Stimulated activated naive CD8-positive, alpha-beta T cell treated with anti-CD3 and anti-CD28 coated beads, Interleukin-15, amount 100 ng/mL, for 72 hours (primary cell): ENCODE results near the gene ADPGK.
A peak's percentile ranks its signal among the peaks of the same experiment; 100 is the strongest.

ENCODE experiments used
- ATAC-seq: fragments of 150-1000 bp; cut with Tn5 transposase; 2 replicates; pipeline ENCODE4 v1.10.0; 2021; ENCODE audit warnings: mild to moderate bottlenecking, moderate library complexity
- DNase-seq, 2 donors: peaks; one replicate each; pipeline ENCODE4 v3.0.0; 2021 to 2022
- H3K27ac Mint-ChIP-seq, 2 donors: one replicate each; pipeline ENCODE4 v1.8.0; 2022; ENCODE audit warnings: mild to moderate bottlenecking in 2 of 2, mixed read lengths in 2 of 2, moderate library complexity in 2 of 2
- H3K27me3 Mint-ChIP-seq: one replicate; pipeline ENCODE4 v1.8.0; 2022; ENCODE audit warnings: mixed read lengths
- H3K4me1 Mint-ChIP-seq: one replicate; pipeline ENCODE4 v1.8.0; 2022; ENCODE audit warnings: mild to moderate bottlenecking, mixed read lengths
- H3K4me3 Mint-ChIP-seq, 2 donors: one replicate each; pipeline ENCODE4 v1.8.0; 2022; ENCODE audit warnings: mild to moderate bottlenecking in 2 of 2, mixed read lengths in 2 of 2, moderate library complexity in 1 of 2
- H3K9me3 Mint-ChIP-seq, 2 donors: one replicate each; pipeline ENCODE4 v1.8.0; 2022; ENCODE audit warnings: mixed read lengths in 2 of 2

The ADPGK gene

GRCh38 chr15:72781631-72782030, 1.9 kb downstream of the ADPGK start:
- no peak for DNase-seq
- H3K4me3 Mint-ChIP-seq = peak overlapping the region; percentile 63 to 86
- no peaks in the 10 kb centered on the region for H3K9me3 Mint-ChIP-seq
- peaks cover 54% of the 10 kb centered on the region for H3K4me1 Mint-ChIP-seq
- no peak for ATAC-seq
- no peaks in the 10 kb centered on the region for H3K27me3 Mint-ChIP-seq
- no peak overlapping the region for H3K27ac Mint-ChIP-seq

GRCh38 chr15:72778796-72779195, 4.8 kb downstream of the ADPGK start:
- Mint-ChIP-seq H3K27me3 (no peaks in the 10 kb centered on the region), H3K27ac (peak overlapping the region in 1 of 2 donors; percentile 57), H3K4me1 (peaks cover 38% of the 10 kb centered on the region), H3K9me3 (no peaks in the 10 kb centered on the region), H3K4me3 (no peak overlapping the region)
- no peak for ATAC-seq
- no peak for DNase-seq

GRCh38 chr15:72774696-72775383, 8.7 kb downstream of the ADPGK start:
- Mint-ChIP-seq H3K4me1 (peaks cover 32% of the 10 kb centered on the region), H3K27me3 (no peaks in the 10 kb centered on the region)
- ATAC-seq = no peak

GRCh38 chr15:72771329-72771725, 12.2 kb downstream of the ADPGK start:
- peaks cover 8 to 13% of the 10 kb centered on the region in 2 donors for H3K9me3 Mint-ChIP-seq
- H3K27ac Mint-ChIP-seq = peak overlapping the region in 1 of 2 donors; percentile 3
- no peaks in the 10 kb centered on the region for H3K27me3 Mint-ChIP-seq

More at GRCh38 chr15:72774696-72775383, 8.7 kb downstream of the ADPGK start:
- H3K27ac Mint-ChIP-seq = peak overlapping the region in 1 of 2 donors; percentile 77
- no peak overlapping the region for H3K4me3 Mint-ChIP-seq
- no peaks in the 10 kb centered on the region for H3K9me3 Mint-ChIP-seq
- DNase-seq = no peak

GRCh38 chr15:72770673-72771328, 12.8 kb downstream of the ADPGK start:
- DNase-seq (no peak), ATAC-seq (peak; percentile 60)
- Mint-ChIP-seq H3K27me3 (no peaks in the 10 kb centered on the region), H3K4me1 (peaks cover 14% of the 10 kb centered on the region), H3K27ac (peak overlapping the region in 1 of 2 donors; percentile 3), H3K9me3 (peaks cover 8 to 13% of the 10 kb centered on the region in 2 donors), H3K4me3 (no peak overlapping the region)

More at GRCh38 chr15:72771329-72771725, 12.2 kb downstream of the ADPGK start:
- peaks cover 19% of the 10 kb centered on the region for H3K4me1 Mint-ChIP-seq
- no peak for DNase-seq
- ATAC-seq = no peak
- H3K4me3 Mint-ChIP-seq = no peak overlapping the region

- peak overlapping the region in 1 of 2 donors; percentile 61 for H3K27ac Mint-ChIP-seq
- no peaks in the 10 kb centered on the region for H3K27me3 Mint-ChIP-seq
- H3K4me3 Mint-ChIP-seq = no peak overlapping the region
- H3K4me1 Mint-ChIP-seq = peaks cover 7% of the 10 kb centered on the region
- ATAC-seq = no peak
- no peak for DNase-seq
- H3K9me3 Mint-ChIP-seq = peaks cover 8 to 13% of the 10 kb centered on the region in 2 donors
Observed at GRCh38 chr15:72766780-72767179, 16.8 kb downstream of the ADPGK start.

GRCh38 chr15:72766025-72766424, 17.5 kb downstream of the ADPGK start:
- H3K4me3 Mint-ChIP-seq = no peak overlapping the region
- no peak for DNase-seq
- peaks cover 8 to 13% of the 10 kb centered on the region in 2 donors for H3K9me3 Mint-ChIP-seq

GRCh38 chr15:72764656-72765055, 18.9 kb downstream of the ADPGK start:
- ATAC-seq = no peak
- Mint-ChIP-seq H3K4me1 (no peaks in the 10 kb centered on the region), H3K27me3 (no peaks in the 10 kb centered on the region), H3K4me3 (no peak overlapping the region), H3K27ac (no peak overlapping the region), H3K9me3 (peaks cover 8 to 13% of the 10 kb centered on the region in 2 donors)
- DNase-seq = no peak

More at GRCh38 chr15:72766025-72766424, 17.5 kb downstream of the ADPGK start:
- Mint-ChIP-seq H3K27me3 (no peaks in the 10 kb centered on the region), H3K4me1 (peaks cover 5% of the 10 kb centered on the region), H3K27ac (no peak overlapping the region)
- ATAC-seq = no peak

- Mint-ChIP-seq H3K4me1 (peaks cover 13% of the 10 kb centered on the region), H3K27ac (peak overlapping the region in 1 of 2 donors; percentile 71), H3K4me3 (no peak overlapping the region), H3K9me3 (no peaks in the 10 kb centered on the region), H3K27me3 (no peaks in the 10 kb centered on the region)
- ATAC-seq (no peak), DNase-seq (no peak)
Observed at GRCh38 chr15:72760590-72761260, 22.8 kb downstream of the ADPGK start.

- DNase-seq = no peak
- no peak overlapping the region for H3K4me3 Mint-ChIP-seq
- no peak overlapping the region for H3K27ac Mint-ChIP-seq
- no peaks in the 10 kb centered on the region for H3K27me3 Mint-ChIP-seq
- peaks cover 37% of the 10 kb centered on the region for H3K4me1 Mint-ChIP-seq
- no peak for ATAC-seq
- no peaks in the 10 kb centered on the region for H3K9me3 Mint-ChIP-seq
Observed at GRCh38 chr15:72758182-72758581, 25.4 kb downstream of the ADPGK start.

- no peaks in the 10 kb centered on the region for H3K9me3 Mint-ChIP-seq
- no peaks in the 10 kb centered on the region for H3K27me3 Mint-ChIP-seq
- H3K4me3 Mint-ChIP-seq = no peak overlapping the region
- ATAC-seq (no peak), DNase-seq (no peak)
- peak overlapping the region in 1 of 2 donors; percentile 80 for H3K27ac Mint-ChIP-seq
- peaks cover 54% of the 10 kb centered on the region for H3K4me1 Mint-ChIP-seq
Observed at GRCh38 chr15:72754096-72754495, 29.5 kb downstream of the ADPGK start.

- Mint-ChIP-seq H3K27ac (peak overlapping the region; percentile 80 to 85), H3K27me3 (no peaks in the 10 kb centered on the region), H3K4me1 (peaks cover 53% of the 10 kb centered on the region), H3K9me3 (no peaks in the 10 kb centered on the region), H3K4me3 (peak overlapping the region in 1 of 2 donors; percentile 10)
- DNase-seq = no peak
- ATAC-seq = no peak
Observed at GRCh38 chr15:72751751-72752455, 31.7 kb downstream of the ADPGK start.

- Mint-ChIP-seq H3K27ac (peak overlapping the region in 1 of 2 donors; percentile 20), H3K27me3 (no peaks in the 10 kb centered on the region), H3K4me1 (peaks cover 33% of the 10 kb centered on the region), H3K4me3 (no peak overlapping the region), H3K9me3 (no peaks in the 10 kb centered on the region)
- no peak for DNase-seq
- ATAC-seq = no peak
Observed at GRCh38 chr15:72749700-72750099, 33.9 kb downstream of the ADPGK start.

GRCh38 chr15:72740219-72740618, 43.3 kb downstream of the ADPGK start:
- H3K9me3 Mint-ChIP-seq = peaks cover 7 to 10% of the 10 kb centered on the region in 2 donors
- DNase-seq (no peak), ATAC-seq (peak; percentile 91)
- peak overlapping the region; percentile 3 to 93 for H3K27ac Mint-ChIP-seq
- no peaks in the 10 kb centered on the region for H3K27me3 Mint-ChIP-seq
- peak overlapping the region; percentile 32 to 67 for H3K4me3 Mint-ChIP-seq
- H3K4me1 Mint-ChIP-seq = peaks cover 36% of the 10 kb centered on the region

- H3K27ac Mint-ChIP-seq = no peak overlapping the region
- peaks cover 36% of the 10 kb centered on the region for H3K4me1 Mint-ChIP-seq
- ATAC-seq (no peak), DNase-seq (no peak)
- H3K27me3 Mint-ChIP-seq = no peaks in the 10 kb centered on the region
- peaks cover 7 to 10% of the 10 kb centered on the region in 2 donors for H3K9me3 Mint-ChIP-seq
- H3K4me3 Mint-ChIP-seq = no peak overlapping the region
Observed at GRCh38 chr15:72737723-72738122, 45.8 kb downstream of the ADPGK start.
